CD4-positive, alpha-beta T cell treated with Interleukin-10 for 1 hour (primary cell): ENCODE measurements around the gene CD33.

ENCODE experiments used
- DNase-seq: peaks from one replicate; pipeline ENCODE4 v3.0.0-alpha.2; 2020

CD33 gene

GRCh38 chr19:51259348-51260245, 34.7 kb downstream of the CD33 start:
- peak; percentile 30 for DNase-seq

GRCh38 chr19:51263808-51264207, 38.9 kb downstream of the CD33 start:
- DNase-seq, result no peak

GRCh38 chr19:51271067-51271466, 46.2 kb downstream of the CD33 start:
- DNase-seq, result no peak

- peak; percentile 6 for DNase-seq
Measured at GRCh38 chr19:51272183-51272810, 47.4 kb downstream of the CD33 start.

- DNase-seq, result no peak
Measured at GRCh38 chr19:51274049-51274770, 49.3 kb downstream of the CD33 start.

GRCh38 chr19:51277112-51277511, 52.2 kb downstream of the CD33 start:
- DNase-seq, result no peak

- no peak for DNase-seq
Measured at GRCh38 chr19:51282335-51282734, 57.5 kb downstream of the CD33 start.

- DNase-seq, result no peak
Measured at GRCh38 chr19:51285682-51286081, 60.8 kb downstream of the CD33 start.
